Adrenal gland (tissue), 5 donors: ENCODE results near the gene FBL.
"Not testable (repeated sequence)": the region's sequence is repeated elsewhere in the genome, so short reads cannot be mapped to it uniquely, and the experiment has no call there.

Experiments used
- POLR2A ChIP-seq, 2 donors: fragments of 450-650 bp; IDR thresholded peaks; one replicate each; pipeline ENCODE4 v1.6.1; 2017; ENCODE audit warnings: antibody characterized with exemption in 2 of 2, mild to moderate bottlenecking in 2 of 2, moderate library complexity in 1 of 2
- TF ChIP-seq, protein P1 (sequence below), 6 experiments: fragments of 450-650 bp in 4 of 6; fragments of 200-600 bp in 2 of 6; sonication (generic) in 1 of 6; IDR thresholded peaks; 1 replicate in 5 of 6; 2 replicates in 1 of 6; pipeline versions ENCODE4 v1.5.1 to v1.8.0; 2016 to 2021; ENCODE audit warnings: antibody characterized with exemption in 6 of 6, mild to moderate bottlenecking in 2 of 6, moderate library complexity in 1 of 6
- donor health status: DM: no; HTN: no; CAD: no.

DNA sequence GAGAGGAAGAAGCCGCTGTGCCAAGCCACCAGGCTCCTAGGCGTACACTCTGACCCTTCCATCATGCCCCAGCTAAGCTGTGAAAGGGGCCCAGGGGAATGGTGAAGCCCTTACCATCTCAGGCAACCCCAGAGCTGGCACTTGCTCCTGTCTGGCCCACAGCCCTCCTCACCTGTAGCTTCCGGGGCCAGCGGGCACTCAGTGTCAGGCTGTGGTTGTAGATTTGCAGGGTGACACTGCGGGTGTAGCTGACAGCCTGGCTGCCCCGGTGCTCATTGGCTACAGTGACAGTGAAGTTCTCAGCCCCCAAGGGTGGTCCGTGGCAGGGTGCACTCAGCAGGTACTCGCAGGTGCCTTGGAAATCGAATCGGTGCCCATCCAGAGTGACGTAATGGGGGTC, 30.3 kb upstream of the FBL start:
- TF ChIP-seq, protein P1, sequence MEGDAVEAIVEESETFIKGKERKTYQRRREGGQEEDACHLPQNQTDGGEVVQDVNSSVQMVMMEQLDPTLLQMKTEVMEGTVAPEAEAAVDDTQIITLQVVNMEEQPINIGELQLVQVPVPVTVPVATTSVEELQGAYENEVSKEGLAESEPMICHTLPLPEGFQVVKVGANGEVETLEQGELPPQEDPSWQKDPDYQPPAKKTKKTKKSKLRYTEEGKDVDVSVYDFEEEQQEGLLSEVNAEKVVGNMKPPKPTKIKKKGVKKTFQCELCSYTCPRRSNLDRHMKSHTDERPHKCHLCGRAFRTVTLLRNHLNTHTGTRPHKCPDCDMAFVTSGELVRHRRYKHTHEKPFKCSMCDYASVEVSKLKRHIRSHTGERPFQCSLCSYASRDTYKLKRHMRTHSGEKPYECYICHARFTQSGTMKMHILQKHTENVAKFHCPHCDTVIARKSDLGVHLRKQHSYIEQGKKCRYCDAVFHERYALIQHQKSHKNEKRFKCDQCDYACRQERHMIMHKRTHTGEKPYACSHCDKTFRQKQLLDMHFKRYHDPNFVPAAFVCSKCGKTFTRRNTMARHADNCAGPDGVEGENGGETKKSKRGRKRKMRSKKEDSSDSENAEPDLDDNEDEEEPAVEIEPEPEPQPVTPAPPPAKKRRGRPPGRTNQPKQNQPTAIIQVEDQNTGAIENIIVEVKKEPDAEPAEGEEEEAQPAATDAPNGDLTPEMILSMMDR (IDR thresholded peaks at IDR 0.05): not testable (repeated sequence)
- TF ChIP-seq POLR2A (IDR thresholded peaks at IDR 0.05): not testable (repeated sequence)
